GM23338 (cell line): ENCODE measurements around the gene FOXI1. TPM values are rescaled to one million over a fixed set of nuclear protein-coding genes. Genes with fewer than 3 reads are reported as not detected.

ENCODE experiments used
- ATAC-seq: fragments of 200-7000 bp; cut with Tn5 transposase; 3 replicates; pipeline ENCODE4 v1.9.1; 2020
- DNase-seq: peaks from one replicate; pipeline ENCODE4 v3.0.0-alpha.2; 2015; ENCODE audit warnings: low spot score
- H2AFZ ChIP-seq: fragments of 200-600 bp; sonication (generic); 2 replicates; pipeline ENCODE4 v1.8.0; 2016; ENCODE audit warnings: antibody characterized with exemption, mild to moderate bottlenecking, moderate library complexity
- H3F3A ChIP-seq: fragments of 200-600 bp; sonication (generic); replicated peaks from 2 replicates; pipeline ENCODE4 v1.8.0; 2017; ENCODE audit warnings: antibody characterized with exemption, mixed run types, low read depth
- H3K27ac ChIP-seq: fragments of 200-600 bp; sonication (generic); 2 replicates; pipeline ENCODE4 v1.6.1; 2016; ENCODE audit warnings: low read depth
- H3K27me3 ChIP-seq: fragments of 200-600 bp; sonication (generic); 2 replicates; pipeline ENCODE4 v1.8.0; 2016; ENCODE audit warnings: mild to moderate bottlenecking, mixed run types, moderate library complexity; ENCODE audit not compliant: insufficient read depth
- H3K36me3 ChIP-seq: fragments of 200-600 bp; sonication (generic); 2 replicates; pipeline ENCODE4 v1.8.0; 2016; ENCODE audit warnings: mild to moderate bottlenecking; ENCODE audit not compliant: insufficient read depth
- H3K4me1 ChIP-seq: fragments of 200-600 bp; sonication (generic); 2 replicates; pipeline ENCODE4 v1.8.0; 2016; ENCODE audit warnings: mild to moderate bottlenecking, moderate library complexity; ENCODE audit not compliant: insufficient read depth
- H3K4me2 ChIP-seq: fragments of 200-600 bp; sonication (generic); 2 replicates; pipeline ENCODE4 v1.7.1; 2017; ENCODE audit warnings: mixed run types
- H3K4me3 ChIP-seq: fragments of 200-600 bp; sonication (generic); 2 replicates; pipeline ENCODE4 v1.6.1; 2016; ENCODE audit warnings: mixed run types
- H3K79me2 ChIP-seq: fragments of 200-600 bp; sonication (generic); replicated peaks from 2 replicates; pipeline ENCODE4 v1.8.0; 2017; ENCODE audit warnings: mild to moderate bottlenecking; ENCODE audit not compliant: insufficient read depth
- H3K9me2 ChIP-seq: fragments of 200-600 bp; sonication (generic); 2 replicates; pipeline ENCODE4 v1.8.0; 2017; ENCODE audit not compliant: insufficient read depth
- H4K20me1 ChIP-seq: fragments of 200-600 bp; sonication (generic); replicated peaks from 2 replicates; pipeline ENCODE4 v1.8.0; 2017; ENCODE audit warnings: mild to moderate bottlenecking; ENCODE audit not compliant: insufficient read depth
- H3K27ac Mint-ChIP-seq: 2 replicates; pipeline ENCODE4 v1.8.0; 2020; ENCODE audit warnings: inconsistent platforms, mild to moderate bottlenecking, moderate library complexity, mixed read lengths
- H3K27me3 Mint-ChIP-seq: 3 replicates; pipeline ENCODE4 v1.8.0; 2022; ENCODE audit warnings: low read depth, mild to moderate bottlenecking, moderate library complexity, mixed read lengths, inconsistent platforms; ENCODE audit not compliant: insufficient read depth, poor library complexity
- H3K36me3 Mint-ChIP-seq: 3 replicates; pipeline ENCODE4 v1.8.0; 2021; ENCODE audit warnings: low read depth, mild to moderate bottlenecking, inconsistent platforms, moderate library complexity, mixed read lengths
- H3K4me1 Mint-ChIP-seq: 3 replicates; pipeline ENCODE4 v1.8.0; 2020; ENCODE audit warnings: mild to moderate bottlenecking, inconsistent platforms, mixed read lengths
- H3K4me3 Mint-ChIP-seq: 3 replicates; pipeline ENCODE4 v1.8.0; 2021; ENCODE audit warnings: moderate library complexity, mild to moderate bottlenecking, inconsistent platforms, mixed read lengths
- H3K9me3 Mint-ChIP-seq: 3 replicates; pipeline ENCODE4 v1.8.0; 2020; ENCODE audit warnings: moderate library complexity, mild to moderate bottlenecking, inconsistent platforms, mixed read lengths
- CREB1 ChIP-seq: fragments of 250-450 bp; sonication (Bioruptor Pico); IDR thresholded peaks from 2 replicates; pipeline ENCODE4 v1.5.0; 2020; ENCODE audit warnings: low read depth, mild to moderate bottlenecking, moderate library complexity
- CTCF ChIP-seq, 2 experiments: fragments of 200-600 bp in 1 of 2; sonication (generic) in 1 of 2; conservative IDR thresholded peaks; 2 replicates each; pipeline versions ENCODE4 v1.5.1 to v1.6.1; 2016 to 2017; ENCODE audit warnings: antibody characterized with exemption in 2 of 2, low read depth in 2 of 2, mild to moderate bottlenecking in 2 of 2, moderate library complexity in 1 of 2
- EZH2 ChIP-seq: fragments of 200-600 bp; sonication (generic); IDR thresholded peaks from one replicate; pipeline ENCODE4 v1.8.0; 2017; ENCODE audit warnings: antibody characterized with exemption, mild to moderate bottlenecking, low read depth; ENCODE audit not compliant: unreplicated experiment
- EZH2phosphoT487 ChIP-seq: fragments of 200-600 bp; sonication (generic); IDR thresholded peaks from one replicate; pipeline ENCODE4 v1.8.1; 2018; ENCODE audit warnings: antibody characterized with exemption; ENCODE audit not compliant: unreplicated experiment
- NANOG ChIP-seq: IDR thresholded peaks from 2 replicates; pipeline ENCODE4 v1.6.1; 2016; ENCODE audit warnings: antibody characterized with exemption, borderline replicate concordance
- ZNF331 ChIP-seq: fragments of 250-450 bp; sonication (Bioruptor Pico); IDR thresholded peaks from 2 replicates; pipeline ENCODE4 v1.5.0; 2020; ENCODE audit warnings: low read depth, mild to moderate bottlenecking, moderate library complexity
- polyA plus RNA-seq: library from polyadenylated mRNA; unstranded; fragments of >200 nt; fragmentation: Nextera tagmentation; extraction: Ambion mirVana; gene quantifications from 2 replicates; pipeline ENCODE4 v1.2.1, GENCODE V29; 2016
- total RNA-seq: library from RNA; depleted of rRNA; stranded (reverse); fragments of >200 nt; shearing (Covaris generic); gene quantifications from 2 replicates; pipeline ENCODE4 v1.2.3, GENCODE V29; 2014
- TF ChIP-seq, protein P1 (sequence below): fragments of 250-450 bp; sonication (Bioruptor Pico); IDR thresholded peaks from 2 replicates; pipeline ENCODE4 v1.5.0; 2020; ENCODE audit warnings: mild to moderate bottlenecking, moderate library complexity
- TF ChIP-seq, protein P2 (sequence below): IDR thresholded peaks from one replicate; pipeline ENCODE4 v1.6.1; 2018; ENCODE audit warnings: antibody characterized with exemption; ENCODE audit not compliant: unreplicated experiment
- TF ChIP-seq, protein P3 (sequence below): IDR thresholded peaks from 2 replicates; pipeline ENCODE4 v1.6.1; 2016; ENCODE audit warnings: antibody characterized with exemption

FOXI1 gene
- total and polyA plus RNA-seq, 2 experiments from 2014 or later: not detected

DNA sequence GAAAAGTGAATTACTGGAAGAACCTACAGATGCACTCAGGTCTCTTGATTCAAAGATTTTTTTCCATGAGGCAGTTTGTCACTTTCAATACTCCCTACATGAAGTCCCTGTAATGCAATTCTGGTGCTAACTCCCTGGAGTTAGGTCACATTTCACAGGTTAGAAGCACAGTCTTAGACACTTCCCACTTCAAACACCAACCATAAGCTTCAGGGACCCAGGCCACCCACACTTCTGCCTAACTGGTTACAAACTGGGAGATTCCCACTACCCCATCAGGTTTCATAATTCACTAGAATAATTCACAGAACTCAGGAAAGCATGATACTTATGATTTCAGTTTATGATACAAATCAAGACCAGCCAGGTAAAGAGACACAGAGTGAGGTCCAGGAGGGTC, 29.0 kb upstream of the FOXI1 start:
- no peak overlapping the region for H3K4me3 Mint-ChIP-seq
- ATAC-seq (no peak), DNase-seq (no peak)
- H3K27me3 Mint-ChIP-seq: peaks cover 4% of the 10 kb centered on the region
- Histone ChIP-seq H3K9me2 (no peaks in the 10 kb centered on the region), H3F3A (no peaks in the 10 kb centered on the region), H3K27ac (no peak overlapping the region), H3K4me1 (no peaks in the 10 kb centered on the region), H3K36me3 (no peaks in the 10 kb centered on the region), H3K4me2 (no peak overlapping the region), H4K20me1 (no peaks in the 10 kb centered on the region), H2AFZ (no peak overlapping the region), H3K79me2 (no peaks in the 10 kb centered on the region), H3K27me3 (no peaks in the 10 kb centered on the region), H3K4me3 (no peak overlapping the region)
- no peaks in the 10 kb centered on the region for H3K4me1 Mint-ChIP-seq
- TF ChIP-seq ZNF331: no peak
- TF ChIP-seq, protein P1, sequence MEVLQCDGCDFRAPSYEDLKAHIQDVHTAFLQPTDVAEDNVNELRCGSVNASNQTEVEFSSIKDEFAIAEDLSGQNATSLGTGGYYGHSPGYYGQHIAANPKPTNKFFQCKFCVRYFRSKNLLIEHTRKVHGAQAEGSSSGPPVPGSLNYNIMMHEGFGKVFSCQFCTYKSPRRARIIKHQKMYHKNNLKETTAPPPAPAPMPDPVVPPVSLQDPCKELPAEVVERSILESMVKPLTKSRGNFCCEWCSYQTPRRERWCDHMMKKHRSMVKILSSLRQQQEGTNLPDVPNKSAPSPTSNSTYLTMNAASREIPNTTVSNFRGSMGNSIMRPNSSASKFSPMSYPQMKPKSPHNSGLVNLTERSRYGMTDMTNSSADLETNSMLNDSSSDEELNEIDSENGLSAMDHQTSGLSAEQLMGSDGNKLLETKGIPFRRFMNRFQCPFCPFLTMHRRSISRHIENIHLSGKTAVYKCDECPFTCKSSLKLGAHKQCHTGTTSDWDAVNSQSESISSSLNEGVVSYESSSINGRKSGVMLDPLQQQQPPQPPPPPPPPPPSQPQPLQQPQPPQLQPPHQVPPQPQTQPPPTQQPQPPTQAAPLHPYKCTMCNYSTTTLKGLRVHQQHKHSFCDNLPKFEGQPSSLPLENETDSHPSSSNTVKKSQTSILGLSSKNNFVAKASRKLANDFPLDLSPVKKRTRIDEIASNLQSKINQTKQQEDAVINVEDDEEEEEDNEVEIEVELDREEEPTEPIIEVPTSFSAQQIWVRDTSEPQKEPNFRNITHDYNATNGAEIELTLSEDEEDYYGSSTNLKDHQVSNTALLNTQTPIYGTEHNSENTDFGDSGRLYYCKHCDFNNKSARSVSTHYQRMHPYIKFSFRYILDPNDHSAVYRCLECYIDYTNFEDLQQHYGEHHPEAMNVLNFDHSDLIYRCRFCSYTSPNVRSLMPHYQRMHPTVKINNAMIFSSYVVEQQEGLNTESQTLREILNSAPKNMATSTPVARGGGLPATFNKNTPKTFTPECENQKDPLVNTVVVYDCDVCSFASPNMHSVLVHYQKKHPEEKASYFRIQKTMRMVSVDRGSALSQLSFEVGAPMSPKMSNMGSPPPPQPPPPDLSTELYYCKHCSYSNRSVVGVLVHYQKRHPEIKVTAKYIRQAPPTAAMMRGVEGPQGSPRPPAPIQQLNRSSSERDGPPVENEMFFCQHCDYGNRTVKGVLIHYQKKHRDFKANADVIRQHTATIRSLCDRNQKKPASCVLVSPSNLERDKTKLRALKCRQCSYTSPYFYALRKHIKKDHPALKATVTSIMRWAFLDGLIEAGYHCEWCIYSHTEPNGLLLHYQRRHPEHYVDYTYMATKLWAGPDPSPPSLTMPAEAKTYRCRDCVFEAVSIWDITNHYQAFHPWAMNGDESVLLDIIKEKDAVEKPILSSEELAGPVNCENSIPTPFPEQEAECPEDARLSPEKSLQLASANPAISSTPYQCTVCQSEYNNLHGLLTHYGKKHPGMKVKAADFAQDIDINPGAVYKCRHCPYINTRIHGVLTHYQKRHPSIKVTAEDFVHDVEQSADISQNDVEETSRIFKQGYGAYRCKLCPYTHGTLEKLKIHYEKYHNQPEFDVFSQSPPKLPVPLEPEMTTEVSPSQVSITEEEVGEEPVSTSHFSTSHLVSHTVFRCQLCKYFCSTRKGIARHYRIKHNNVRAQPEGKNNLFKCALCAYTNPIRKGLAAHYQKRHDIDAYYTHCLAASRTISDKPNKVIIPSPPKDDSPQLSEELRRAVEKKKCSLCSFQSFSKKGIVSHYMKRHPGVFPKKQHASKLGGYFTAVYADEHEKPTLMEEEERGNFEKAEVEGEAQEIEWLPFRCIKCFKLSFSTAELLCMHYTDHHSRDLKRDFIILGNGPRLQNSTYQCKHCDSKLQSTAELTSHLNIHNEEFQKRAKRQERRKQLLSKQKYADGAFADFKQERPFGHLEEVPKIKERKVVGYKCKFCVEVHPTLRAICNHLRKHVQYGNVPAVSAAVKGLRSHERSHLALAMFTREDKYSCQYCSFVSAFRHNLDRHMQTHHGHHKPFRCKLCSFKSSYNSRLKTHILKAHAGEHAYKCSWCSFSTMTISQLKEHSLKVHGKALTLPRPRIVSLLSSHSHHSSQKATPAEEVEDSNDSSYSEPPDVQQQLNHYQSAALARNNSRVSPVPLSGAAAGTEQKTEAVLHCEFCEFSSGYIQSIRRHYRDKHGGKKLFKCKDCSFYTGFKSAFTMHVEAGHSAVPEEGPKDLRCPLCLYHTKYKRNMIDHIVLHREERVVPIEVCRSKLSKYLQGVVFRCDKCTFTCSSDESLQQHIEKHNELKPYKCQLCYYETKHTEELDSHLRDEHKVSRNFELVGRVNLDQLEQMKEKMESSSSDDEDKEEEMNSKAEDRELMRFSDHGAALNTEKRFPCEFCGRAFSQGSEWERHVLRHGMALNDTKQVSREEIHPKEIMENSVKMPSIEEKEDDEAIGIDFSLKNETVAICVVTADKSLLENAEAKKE (CRISPR knock-in tag): no peak
- no peak for TF ChIP-seq NANOG
- TF ChIP-seq, protein P2, sequence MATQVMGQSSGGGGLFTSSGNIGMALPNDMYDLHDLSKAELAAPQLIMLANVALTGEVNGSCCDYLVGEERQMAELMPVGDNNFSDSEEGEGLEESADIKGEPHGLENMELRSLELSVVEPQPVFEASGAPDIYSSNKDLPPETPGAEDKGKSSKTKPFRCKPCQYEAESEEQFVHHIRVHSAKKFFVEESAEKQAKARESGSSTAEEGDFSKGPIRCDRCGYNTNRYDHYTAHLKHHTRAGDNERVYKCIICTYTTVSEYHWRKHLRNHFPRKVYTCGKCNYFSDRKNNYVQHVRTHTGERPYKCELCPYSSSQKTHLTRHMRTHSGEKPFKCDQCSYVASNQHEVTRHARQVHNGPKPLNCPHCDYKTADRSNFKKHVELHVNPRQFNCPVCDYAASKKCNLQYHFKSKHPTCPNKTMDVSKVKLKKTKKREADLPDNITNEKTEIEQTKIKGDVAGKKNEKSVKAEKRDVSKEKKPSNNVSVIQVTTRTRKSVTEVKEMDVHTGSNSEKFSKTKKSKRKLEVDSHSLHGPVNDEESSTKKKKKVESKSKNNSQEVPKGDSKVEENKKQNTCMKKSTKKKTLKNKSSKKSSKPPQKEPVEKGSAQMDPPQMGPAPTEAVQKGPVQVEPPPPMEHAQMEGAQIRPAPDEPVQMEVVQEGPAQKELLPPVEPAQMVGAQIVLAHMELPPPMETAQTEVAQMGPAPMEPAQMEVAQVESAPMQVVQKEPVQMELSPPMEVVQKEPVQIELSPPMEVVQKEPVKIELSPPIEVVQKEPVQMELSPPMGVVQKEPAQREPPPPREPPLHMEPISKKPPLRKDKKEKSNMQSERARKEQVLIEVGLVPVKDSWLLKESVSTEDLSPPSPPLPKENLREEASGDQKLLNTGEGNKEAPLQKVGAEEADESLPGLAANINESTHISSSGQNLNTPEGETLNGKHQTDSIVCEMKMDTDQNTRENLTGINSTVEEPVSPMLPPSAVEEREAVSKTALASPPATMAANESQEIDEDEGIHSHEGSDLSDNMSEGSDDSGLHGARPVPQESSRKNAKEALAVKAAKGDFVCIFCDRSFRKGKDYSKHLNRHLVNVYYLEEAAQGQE: no peak
- no peak for TF ChIP-seq CREB1 (CRISPR knock-in tag)
- no peak for TF ChIP-seq CTCF (conservative IDR thresholded peaks at IDR 0.05; ENCODE audit: low read depth in 2 of 2)
- TF ChIP-seq EZH2: no peak
- TF ChIP-seq, protein P3, sequence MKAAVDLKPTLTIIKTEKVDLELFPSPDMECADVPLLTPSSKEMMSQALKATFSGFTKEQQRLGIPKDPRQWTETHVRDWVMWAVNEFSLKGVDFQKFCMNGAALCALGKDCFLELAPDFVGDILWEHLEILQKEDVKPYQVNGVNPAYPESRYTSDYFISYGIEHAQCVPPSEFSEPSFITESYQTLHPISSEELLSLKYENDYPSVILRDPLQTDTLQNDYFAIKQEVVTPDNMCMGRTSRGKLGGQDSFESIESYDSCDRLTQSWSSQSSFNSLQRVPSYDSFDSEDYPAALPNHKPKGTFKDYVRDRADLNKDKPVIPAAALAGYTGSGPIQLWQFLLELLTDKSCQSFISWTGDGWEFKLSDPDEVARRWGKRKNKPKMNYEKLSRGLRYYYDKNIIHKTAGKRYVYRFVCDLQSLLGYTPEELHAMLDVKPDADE: no peak
- no peak for TF ChIP-seq EZH2phosphoT487
- no peaks in the 10 kb centered on the region for H3K9me3 Mint-ChIP-seq
- no peak overlapping the region for H3K27ac Mint-ChIP-seq
- no peaks in the 10 kb centered on the region for H3K36me3 Mint-ChIP-seq
